A549 (cell line): Measurements from ENCODE around the gene CKAP5. TPM values are rescaled to one million over a fixed set of nuclear protein-coding genes. Genes with fewer than 3 reads are reported as not detected.

ENCODE experiments used
- ATAC-seq, 2 experiments: fragments of 200-7000 bp in 1 of 2; fragments of >200 bp in 1 of 2; cut with Nextera tagmentation in 1 of 2; cut with Tn5 transposase in 1 of 2; 3 replicates each; pipeline versions ENCODE4 v1.8.0 to v1.9.1; 2018 to 2020; ENCODE audit warnings: mild to moderate bottlenecking in 1 of 2, moderate library complexity in 1 of 2
- CTCF ChIA-PET: fragments of 300-600 bp; sonication (Branson Sonifier 250); formaldehyde crosslinking; extraction: SDS; loops from one replicate; lab custom pipeline; 2021; ENCODE audit warnings: antibody characterized with exemption, inconsistent platforms; lab: Yijun Ruan, JAX
- POLR2A ChIA-PET: fragments of 350-600 bp; formaldehyde crosslinking; extraction: SDS; loops from one replicate; lab custom pipeline; 2021; ENCODE audit warnings: antibody characterized with exemption, inconsistent platforms; lab: Yijun Ruan, JAX
- DNase-seq, 2 experiments: peaks; one replicate each; pipeline versions ENCODE4 v3.0.0 to v3.0.0-alpha.2; 2011 to 2016; ENCODE audit warnings: low read depth in 1 of 2, low spot score in 1 of 2
- FAIRE-seq: peaks from 2 replicates; lab custom pipeline; 2011; peaks lifted over from hg19 to GRCh38; lab: Jason Lieb, UNC
- H3K27ac ChIP-seq, 2 experiments: fragments of >200 bp; sonication (Bioruptor Twin); formaldehyde crosslinking; 3 replicates each; pipeline ENCODE4 v1.5.1; 2016 to 2017
- H3K4me1 ChIP-seq: fragments of >200 bp; sonication (Bioruptor Twin); formaldehyde crosslinking; 3 replicates; pipeline ENCODE4 v1.6.1; 2016
- H3K4me2 ChIP-seq: fragments of >200 bp; sonication (Bioruptor Twin); formaldehyde crosslinking; 3 replicates; pipeline ENCODE4 v1.6.1; 2016
- H3K4me3 ChIP-seq: fragments of >200 bp; sonication (Bioruptor Twin); formaldehyde crosslinking; 3 replicates; pipeline ENCODE4 v1.5.1; 2016
- H3K9me3 ChIP-seq: fragments of >200 bp; sonication (Bioruptor Twin); formaldehyde crosslinking; 3 replicates; pipeline ENCODE4 v1.6.1; 2016
- BHLHE40 ChIP-seq: IDR thresholded peaks from 2 replicates; pipeline ENCODE4 v1.6.1; 2012; ENCODE audit warnings: low read depth, low read length, inconsistent platforms
- CEBPB ChIP-seq, 2 experiments: fragments of >200 bp in 1 of 2; sonication (Bioruptor Twin) in 1 of 2; formaldehyde crosslinking in 1 of 2; IDR thresholded peaks; 2 replicates each; pipeline ENCODE4 v1.6.1; 2012 to 2016
- CHD4 ChIP-seq: fragments of 200-600 bp; sonication (generic); IDR thresholded peaks from 2 replicates; pipeline ENCODE4 v1.6.1; 2016; ENCODE audit warnings: antibody characterized with exemption, mild to moderate bottlenecking, borderline replicate concordance
- E2F6 ChIP-seq: IDR thresholded peaks from 2 replicates; pipeline ENCODE4 v1.6.1; 2012; ENCODE audit warnings: low read depth, borderline replicate concordance
- EHF ChIP-seq: fragments of 250-450 bp; sonication (Bioruptor Pico); IDR thresholded peaks from 2 replicates; pipeline ENCODE4 v1.5.0; 2020; ENCODE audit warnings: mild to moderate bottlenecking
- EHMT2 ChIP-seq: fragments of 200-600 bp; sonication (generic); IDR thresholded peaks from 2 replicates; pipeline ENCODE4 v1.6.1; 2016; ENCODE audit warnings: antibody characterized with exemption, low read depth, mild to moderate bottlenecking, moderate library complexity
- EP300 ChIP-seq, 2 experiments: fragments of >200 bp; sonication (Bioruptor Twin); formaldehyde crosslinking; IDR thresholded peaks; 2 replicates in 1 of 2; 3 replicates in 1 of 2; pipeline ENCODE4 v1.6.1; 2016 to 2017
- FOSB ChIP-seq: fragments of 250-450 bp; sonication (Bioruptor Pico); IDR thresholded peaks from 2 replicates; pipeline ENCODE4 v1.5.0; 2020; ENCODE audit warnings: mild to moderate bottlenecking, moderate library complexity
- HDAC2 ChIP-seq: fragments of 200-600 bp; sonication (generic); IDR thresholded peaks from 2 replicates; pipeline ENCODE4 v1.6.1; 2016
- HMGXB4 ChIP-seq: fragments of 250-450 bp; sonication (Bioruptor Pico); IDR thresholded peaks from 2 replicates; pipeline ENCODE4 v1.5.0; 2021; ENCODE audit warnings: mild to moderate bottlenecking, moderate library complexity, borderline replicate concordance
- HOXB13 ChIP-seq: fragments of 250-450 bp; sonication (Bioruptor Pico); IDR thresholded peaks from 2 replicates; pipeline ENCODE4 v1.5.0; 2020; ENCODE audit warnings: low read depth, mild to moderate bottlenecking, moderate library complexity
- HOXB5 ChIP-seq: fragments of 250-450 bp; sonication (Bioruptor Pico); IDR thresholded peaks from 2 replicates; pipeline ENCODE4 v1.5.0; 2020; ENCODE audit warnings: mild to moderate bottlenecking, moderate library complexity
- JUNB ChIP-seq: fragments of >200 bp; sonication (Bioruptor Twin); formaldehyde crosslinking; IDR thresholded peaks from 2 replicates; pipeline ENCODE4 v1.6.1; 2016
- MAFK ChIP-seq: fragments of 450-650 bp; IDR thresholded peaks from 2 replicates; pipeline ENCODE4 v1.6.1; 2014; ENCODE audit not compliant: partially characterized antibody
- MAX ChIP-seq: IDR thresholded peaks from 2 replicates; pipeline ENCODE4 v1.6.1; 2012
- MAZ ChIP-seq: fragments of 150-350 bp; IDR thresholded peaks from 2 replicates; pipeline ENCODE4 v1.6.1; 2014; ENCODE audit warnings: antibody characterized with exemption, low read depth, low read length, borderline replicate concordance
- MYC ChIP-seq: IDR thresholded peaks from 2 replicates; pipeline ENCODE4 v1.6.1; 2012; ENCODE audit warnings: mild to moderate bottlenecking, inconsistent platforms, low read length, improper control_type of control experiment, borderline replicate concordance
- NFE2L2 ChIP-seq: fragments of 150-350 bp; conservative IDR thresholded peaks from 2 replicates; pipeline ENCODE4 v1.6.1; 2014; ENCODE audit warnings: low read length
- NPAS2 ChIP-seq: fragments of 250-450 bp; sonication (Bioruptor Pico); IDR thresholded peaks from 2 replicates; pipeline ENCODE4 v1.8.0; 2022; ENCODE audit warnings: mild to moderate bottlenecking, moderate library complexity, borderline replicate concordance
- POLR2A ChIP-seq: IDR thresholded peaks from 2 replicates; pipeline ENCODE4 v1.6.1; 2012; ENCODE audit warnings: mild to moderate bottlenecking, low read length
- POLR2AphosphoS2 ChIP-seq: conservative IDR thresholded peaks from 2 replicates; pipeline ENCODE4 v1.6.1; 2012; ENCODE audit warnings: low read length, improper control_type of control experiment, inconsistent platforms
- RAD21 ChIP-seq, 2 experiments: fragments of >200 bp in 1 of 2; sonication (Bioruptor Twin) in 1 of 2; formaldehyde crosslinking in 1 of 2; IDR thresholded peaks in 1 of 2; conservative IDR thresholded peaks in 1 of 2; 2 replicates in 1 of 2; 3 replicates in 1 of 2; pipeline ENCODE4 v1.6.1; 2012 to 2018; ENCODE audit warnings: inconsistent platforms in 1 of 2
- RFX5 ChIP-seq: fragments of 450-650 bp; IDR thresholded peaks from 2 replicates; pipeline ENCODE4 v1.7.1; 2014; ENCODE audit warnings: antibody characterized with exemption, mild to moderate bottlenecking, moderate library complexity
- SMC3 ChIP-seq: fragments of >200 bp; sonication (Bioruptor Twin); formaldehyde crosslinking; IDR thresholded peaks from 3 replicates; pipeline ENCODE4 v1.6.1; 2018; ENCODE audit warnings: inconsistent platforms
- ZFP36 ChIP-seq: fragments of 450-650 bp; IDR thresholded peaks from 2 replicates; pipeline ENCODE4 v1.6.1; 2014; ENCODE audit warnings: borderline replicate concordance; ENCODE audit not compliant: partially characterized antibody
- ZSCAN20 ChIP-seq: fragments of 250-450 bp; sonication (Bioruptor Pico); IDR thresholded peaks from 2 replicates; pipeline ENCODE4 v1.8.0; 2022; ENCODE audit warnings: mild to moderate bottlenecking, moderate library complexity
- WGBS: methylation state at CpG from one replicate; pipeline ENCODE4 v1.1.6; 2017; ENCODE audit errors: missing lambda C conversion rate; 5-methylcytosine and 5-hydroxymethylcytosine counted together
- polyA plus RNA-seq, 4 experiments: library from polyadenylated mRNA; depleted of rRNA in 3 of 4; stranded (reverse); fragments of >200 nt; fragmentation: RNase III in 1 of 4; extraction: RNeasy Plus Mini Kit Qiagen cat#74134 plus additional on column Dnase treatment in 1 of 4; gene quantifications; 2 replicates in 3 of 4; 3 replicates in 1 of 4; pipeline ENCODE4 v1.2.3, GENCODE V29; 2011 to 2017
- TF ChIP-seq, protein P1 (sequence below): fragments of 250-450 bp; sonication (Bioruptor Pico); IDR thresholded peaks from 2 replicates; pipeline ENCODE4 v1.5.0; 2020; ENCODE audit warnings: low read depth, mild to moderate bottlenecking, moderate library complexity

The CKAP5 gene
- polyA plus RNA-seq, 2 of the 4 experiments (the other 2 are of a cell fraction), result 66.3 to 173 TPM

- no peaks in the 10 kb centered on the region for H3K4me1 ChIP-seq
- CTCF ChIA-PET, result interaction anchor here (0.6 to 7.3 kb wide), 18 partner anchors 10 to 406 kb away, joined by 3 to 120 read pairs (median 4); no protein-coding TSS in a partner anchor
- H3K4me2 ChIP-seq, result no peak overlapping the region
- POLR2A ChIA-PET, result no interaction called here
- H3K4me3 ChIP-seq, result no peak overlapping the region
- TF ChIP-seq FOSB, result no peak
- TF ChIP-seq EHF, result no peak
- no peak for TF ChIP-seq HMGXB4 (CRISPR knock-in tag)
- TF ChIP-seq ZSCAN20, result no peak
- TF ChIP-seq MAX, result no peak
- TF ChIP-seq, protein P1, sequence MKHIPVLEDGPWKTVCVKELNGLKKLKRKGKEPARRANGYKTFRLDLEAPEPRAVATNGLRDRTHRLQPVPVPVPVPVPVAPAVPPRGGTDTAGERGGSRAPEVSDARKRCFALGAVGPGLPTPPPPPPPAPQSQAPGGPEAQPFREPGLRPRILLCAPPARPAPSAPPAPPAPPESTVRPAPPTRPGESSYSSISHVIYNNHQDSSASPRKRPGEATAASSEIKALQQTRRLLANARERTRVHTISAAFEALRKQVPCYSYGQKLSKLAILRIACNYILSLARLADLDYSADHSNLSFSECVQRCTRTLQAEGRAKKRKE (CRISPR knock-in tag), result no peak
- TF ChIP-seq POLR2A, result no peak
- no peak for TF ChIP-seq JUNB
- no peak for TF ChIP-seq E2F6
- no peak for TF ChIP-seq NPAS2 (CRISPR knock-in tag)
- no peak for TF ChIP-seq HDAC2
- no peak for ATAC-seq
- no peak overlapping the region for H3K27ac ChIP-seq
- WGBS, result 91% methylated on average over 10 of the region's 10 CpGs
- DNase-seq, result no peak
- no peaks in the 10 kb centered on the region for H3K9me3 ChIP-seq
- FAIRE-seq, result no peak
Measured at GRCh38 chr11:46895821-46896220, 49.7 kb upstream of the CKAP5 start.

- FAIRE-seq, result no peak
- ATAC-seq, result no peak
- H3K27ac ChIP-seq, result no peak overlapping the region
- H3K9me3 ChIP-seq, result no peaks in the 10 kb centered on the region
- DNase-seq, result no peak
- H3K4me1 ChIP-seq, result no peaks in the 10 kb centered on the region
- WGBS, result 92% methylated on average over 10 of the region's 10 CpGs
- TF ChIP-seq CHD4, result no peak
- TF ChIP-seq FOSB, result no peak
- no peak for TF ChIP-seq POLR2AphosphoS2
- TF ChIP-seq MAZ, result no peak
- no peak for TF ChIP-seq ZFP36
- TF ChIP-seq RFX5, result no peak
- TF ChIP-seq RAD21 (conservative IDR thresholded peaks at IDR 0.05 in 1 of 2, IDR thresholded peaks at IDR 0.05 in 1 of 2), result no peak
- no peak for TF ChIP-seq EHMT2
- no peak for TF ChIP-seq SMC3
- TF ChIP-seq MAFK, result no peak
- no peak for TF ChIP-seq NFE2L2
- TF ChIP-seq HOXB5, result no peak
- TF ChIP-seq MYC, result no peak
- no peak for TF ChIP-seq HOXB13 (CRISPR knock-in tag)
- no peak for TF ChIP-seq HMGXB4 (CRISPR knock-in tag)
- TF ChIP-seq EP300 (IDR thresholded peaks at IDR 0.05), result no peak
- TF ChIP-seq, protein P1 (CRISPR knock-in tag), result no peak
- no peak for TF ChIP-seq BHLHE40
- no peak for TF ChIP-seq CEBPB (IDR thresholded peaks at IDR 0.05)
- no peak overlapping the region for H3K4me2 ChIP-seq
- ChIA-PET CTCF (interaction anchor here (0.6 to 7.3 kb wide), 8 partner anchors 9 to 265 kb away, joined by 3 to 120 read pairs (median 7); no protein-coding TSS in a partner anchor), POLR2A (no interaction called here)
- H3K4me3 ChIP-seq, result no peak overlapping the region
Measured at GRCh38 chr11:46894961-46895360, 48.9 kb upstream of the CKAP5 start.
